Right lobe of liver (tissue), 4 donors: ENCODE results near the gene PAK5.
"Not testable (repeated sequence)": the region's sequence is repeated elsewhere in the genome, so short reads cannot be mapped to it uniquely, and the experiment has no call there.

Experiments
- POLR2A ChIP-seq: fragments of 450-650 bp; IDR thresholded peaks from one replicate; pipeline ENCODE4 v1.6.1; 2017; ENCODE audit warnings: antibody characterized with exemption, mild to moderate bottlenecking
- TF ChIP-seq, protein P1 (sequence below), 4 donors: fragments of 200-600 bp in 3 of 4; fragments of 450-650 bp in 1 of 4; IDR thresholded peaks; one replicate each; pipeline versions ENCODE4 v1.5.1 to v1.8.0; 2016 to 2022; ENCODE audit warnings: antibody characterized with exemption in 4 of 4, mild to moderate bottlenecking in 2 of 4
- donor health status: DM: no; HTN: no; CAD: no.
- donor health status: DM: no; HTN: no; CAD: no.
- donor health status: DM: no; HTN: yes; CAD: no.

DNA sequence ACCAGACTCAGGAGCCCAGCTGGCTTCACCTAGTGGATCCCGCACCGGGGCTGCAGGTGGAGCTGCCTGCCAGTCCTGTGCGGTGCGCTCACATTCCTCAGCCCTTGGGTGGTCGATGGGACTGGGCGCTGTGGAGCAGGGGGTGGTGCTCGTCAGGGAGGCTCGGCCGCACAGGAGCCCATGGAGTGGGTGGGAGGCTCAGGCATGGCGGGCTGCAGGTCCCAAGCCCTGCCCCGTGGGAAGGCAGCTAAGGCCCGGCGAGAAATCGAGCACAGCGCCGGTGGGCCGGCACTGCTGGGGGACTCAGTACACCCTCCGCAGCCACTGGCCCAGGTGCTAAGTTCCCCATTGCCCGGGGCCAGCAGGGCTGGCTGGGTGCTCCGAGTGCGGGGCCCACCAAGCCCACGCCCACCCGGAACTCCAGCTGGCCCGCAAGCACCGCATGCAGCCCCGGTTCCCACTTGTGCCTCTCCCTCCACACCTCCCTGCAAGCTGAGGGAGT, 197.3 kb downstream of the PAK5 start:
- TF ChIP-seq, protein P1, sequence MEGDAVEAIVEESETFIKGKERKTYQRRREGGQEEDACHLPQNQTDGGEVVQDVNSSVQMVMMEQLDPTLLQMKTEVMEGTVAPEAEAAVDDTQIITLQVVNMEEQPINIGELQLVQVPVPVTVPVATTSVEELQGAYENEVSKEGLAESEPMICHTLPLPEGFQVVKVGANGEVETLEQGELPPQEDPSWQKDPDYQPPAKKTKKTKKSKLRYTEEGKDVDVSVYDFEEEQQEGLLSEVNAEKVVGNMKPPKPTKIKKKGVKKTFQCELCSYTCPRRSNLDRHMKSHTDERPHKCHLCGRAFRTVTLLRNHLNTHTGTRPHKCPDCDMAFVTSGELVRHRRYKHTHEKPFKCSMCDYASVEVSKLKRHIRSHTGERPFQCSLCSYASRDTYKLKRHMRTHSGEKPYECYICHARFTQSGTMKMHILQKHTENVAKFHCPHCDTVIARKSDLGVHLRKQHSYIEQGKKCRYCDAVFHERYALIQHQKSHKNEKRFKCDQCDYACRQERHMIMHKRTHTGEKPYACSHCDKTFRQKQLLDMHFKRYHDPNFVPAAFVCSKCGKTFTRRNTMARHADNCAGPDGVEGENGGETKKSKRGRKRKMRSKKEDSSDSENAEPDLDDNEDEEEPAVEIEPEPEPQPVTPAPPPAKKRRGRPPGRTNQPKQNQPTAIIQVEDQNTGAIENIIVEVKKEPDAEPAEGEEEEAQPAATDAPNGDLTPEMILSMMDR (IDR thresholded peaks at IDR 0.05): not testable (repeated sequence)
- not testable (repeated sequence) for TF ChIP-seq POLR2A
